Cardiac fibroblast (primary cell): ENCODE data around the gene ERGIC1.
"Not testable (repeated sequence)": the region's sequence is repeated elsewhere in the genome, so short reads cannot be mapped to it uniquely, and the experiment has no call there.

Experiments used
- DNase-seq, 2 donors: peaks; one replicate each; pipeline versions ENCODE4 v3.0.0 to v3.0.0-alpha.2; 2010; ENCODE audit warnings: low read depth in 2 of 2
- H3K4me3 ChIP-seq, 2 donors: replicated peaks in 1 of 2; 1 replicate in 1 of 2; 2 replicates in 1 of 2; pipeline ENCODE4 v1.5.1; 2011; ENCODE audit warnings: low read depth in 2 of 2, low read length in 2 of 2, mild to moderate bottlenecking in 2 of 2, moderate library complexity in 1 of 2
- CTCF ChIP-seq: IDR thresholded peaks from one replicate; pipeline ENCODE4 v1.5.1; 2011; ENCODE audit warnings: low read depth, mild to moderate bottlenecking, low read length, inconsistent platforms

ERGIC1 gene

DNA sequence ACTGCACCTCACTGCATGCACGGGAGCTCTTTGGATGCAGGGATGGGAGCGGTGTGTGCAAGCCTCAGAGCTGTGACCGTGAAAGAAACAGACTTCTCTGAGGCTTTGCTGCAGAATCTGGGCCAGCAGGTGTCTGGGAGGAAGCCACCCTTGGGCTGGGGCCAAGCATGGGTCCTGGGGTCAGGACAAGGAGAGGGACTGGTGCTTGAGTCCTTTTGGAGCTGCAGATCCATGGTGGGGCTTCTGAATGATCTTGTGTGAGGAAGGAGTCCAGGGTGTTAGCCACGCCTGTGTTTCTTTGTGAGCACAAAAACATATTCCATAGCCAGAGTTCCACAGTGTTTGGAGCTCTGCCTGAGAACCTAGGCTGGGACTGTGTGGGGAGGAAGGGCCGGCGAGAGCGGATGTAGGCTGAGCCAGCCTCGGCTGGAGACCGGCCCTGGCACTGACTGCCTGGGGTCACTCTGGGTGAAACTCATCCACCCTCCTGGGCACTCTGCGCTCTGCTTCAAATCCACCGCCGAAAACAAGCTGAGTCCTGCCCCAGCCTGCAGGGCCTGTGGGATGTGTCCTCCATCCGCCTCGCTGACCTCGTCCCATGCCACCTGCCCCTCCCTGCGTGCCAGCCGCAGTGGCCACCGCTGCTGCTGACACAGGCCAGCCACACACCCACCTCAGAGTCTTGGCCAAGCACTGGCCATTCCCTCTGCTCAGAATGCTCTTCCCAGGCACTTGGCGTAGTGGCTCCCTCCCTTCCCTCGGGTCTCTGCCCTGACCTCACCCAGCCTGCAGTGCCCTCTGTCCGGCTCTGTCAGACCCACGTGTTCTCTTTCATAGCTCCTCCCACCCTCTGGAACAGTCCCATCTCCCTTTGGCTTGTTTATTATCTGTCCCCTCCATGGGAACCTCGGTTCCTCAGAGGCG lies 26.7 kb downstream of the ERGIC1 start:
- peak overlapping the region in 1 of 2 donors; percentile 7 for H3K4me3 ChIP-seq
- TF ChIP-seq CTCF: no peak
- peak; percentile 85 to 91 for DNase-seq

DNA sequence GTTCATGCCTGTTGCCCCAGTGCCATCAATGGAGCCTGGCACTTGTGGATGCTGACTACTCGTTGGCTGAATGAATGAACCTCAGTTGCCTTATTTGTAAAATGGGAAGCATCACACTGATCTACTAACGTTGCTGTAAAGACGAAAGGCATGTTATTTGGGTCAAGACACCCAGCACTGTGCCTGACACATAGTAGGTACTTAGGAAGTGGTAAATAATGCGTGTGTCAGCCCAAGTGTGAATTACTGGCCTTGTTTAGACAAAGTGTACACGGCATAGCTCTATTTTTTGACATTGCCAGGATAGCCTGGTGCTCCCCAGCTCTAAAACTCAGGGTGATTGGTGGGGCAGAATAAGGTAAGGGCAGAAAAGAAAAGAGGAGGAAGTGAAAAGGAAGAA lies 27.4 kb downstream of the ERGIC1 start:
- TF ChIP-seq CTCF: no peak
- no peak for DNase-seq
- H3K4me3 ChIP-seq: no peak overlapping the region

DNA sequence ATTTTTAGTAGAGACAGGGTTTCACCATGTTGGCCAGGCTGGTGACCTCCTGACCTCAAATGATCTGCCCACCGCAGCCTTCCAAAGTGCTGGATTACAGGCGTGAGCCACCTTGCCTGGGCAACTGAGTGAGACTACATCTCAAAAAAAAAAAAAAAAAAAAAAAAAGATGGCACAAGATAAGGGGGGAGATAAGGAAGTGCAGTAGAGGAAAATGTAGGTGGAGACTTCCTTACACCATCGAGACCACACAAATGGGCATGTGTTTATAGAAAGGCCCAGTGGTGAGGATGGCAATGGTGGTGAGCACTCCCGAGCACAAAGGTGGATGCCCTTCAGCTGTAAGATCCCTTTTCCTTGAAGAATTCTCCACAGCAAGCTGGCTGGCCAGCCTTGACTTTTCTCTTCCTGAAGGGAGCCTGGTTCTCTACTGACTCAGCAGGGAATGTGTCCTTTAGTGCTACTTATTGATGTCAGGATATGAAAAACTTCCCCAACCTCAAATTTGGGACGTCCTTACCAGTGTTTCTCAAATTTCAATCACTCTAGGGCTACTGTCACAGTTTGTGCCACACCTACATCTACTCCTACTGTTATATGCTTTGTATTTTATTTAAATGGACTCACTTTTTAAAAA lies 28.2 kb downstream of the ERGIC1 start:
- no peak for DNase-seq
- no peak for TF ChIP-seq CTCF

GRCh38 chr5:172864171-172864570 lies 30.1 kb downstream of the ERGIC1 start:
- DNase-seq: not testable (repeated sequence)

More for the DNA sequence above, 28.2 kb downstream of the ERGIC1 start:
- H3K4me3 ChIP-seq: no peak overlapping the region

GRCh38 chr5:172864747-172865146 lies 30.7 kb downstream of the ERGIC1 start:
- TF ChIP-seq CTCF: no peak
- H3K4me3 ChIP-seq: no peak overlapping the region

More at GRCh38 chr5:172864171-172864570, 30.1 kb downstream of the ERGIC1 start:
- not testable (repeated sequence) for H3K4me3 ChIP-seq

GRCh38 chr5:172866378-172866777 lies 32.3 kb downstream of the ERGIC1 start:
- TF ChIP-seq CTCF: no peak
- DNase-seq: no peak
- no peak overlapping the region for H3K4me3 ChIP-seq

More at GRCh38 chr5:172864747-172865146, 30.7 kb downstream of the ERGIC1 start:
- DNase-seq: peak in 1 of 2 donors; percentile 34
